Hepatocyte (in vitro differentiated cells): ENCODE data around the gene MRGPRD. TPM values are rescaled to one million over a fixed set of nuclear protein-coding genes. Genes with fewer than 3 reads are reported as not detected.

Experiments used
- DNase-seq: peaks from one replicate; pipeline ENCODE4 v3.0.0-alpha.2; 2016; ENCODE audit warnings: low spot score
- H2AFZ ChIP-seq: fragments of 200-600 bp; sonication (generic); 2 replicates; pipeline ENCODE4 v1.6.0; 2016; ENCODE audit warnings: antibody characterized with exemption, mild to moderate bottlenecking
- H3K27ac ChIP-seq: fragments of 200-600 bp; sonication (generic); 2 replicates; pipeline ENCODE4 v1.5.1; 2016; ENCODE audit warnings: mild to moderate bottlenecking
- H3K27me3 ChIP-seq: fragments of 200-600 bp; sonication (generic); 2 replicates; pipeline ENCODE4 v1.6.1; 2016
- H3K36me3 ChIP-seq: fragments of 200-600 bp; sonication (generic); replicated peaks from 2 replicates; pipeline ENCODE4 v1.5.1; 2016; ENCODE audit warnings: low read depth; ENCODE audit not compliant: insufficient read depth
- H3K4me1 ChIP-seq: fragments of 200-600 bp; sonication (generic); 2 replicates; pipeline ENCODE4 v1.5.1; 2016; ENCODE audit warnings: mild to moderate bottlenecking, moderate library complexity; ENCODE audit not compliant: insufficient read depth
- H3K4me2 ChIP-seq: fragments of 200-600 bp; sonication (generic); 2 replicates; pipeline ENCODE4 v1.6.0; 2016
- H3K4me3 ChIP-seq: fragments of 200-600 bp; sonication (generic); 2 replicates; pipeline ENCODE4 v1.5.1; 2016; ENCODE audit warnings: mild to moderate bottlenecking
- H3K79me2 ChIP-seq: fragments of 200-600 bp; sonication (generic); 2 replicates; pipeline ENCODE4 v1.6.0; 2017; ENCODE audit warnings: mild to moderate bottlenecking
- H3K9me2 ChIP-seq: fragments of 200-600 bp; sonication (generic); replicated peaks from 2 replicates; pipeline ENCODE4 v1.6.0; 2017; ENCODE audit warnings: mild to moderate bottlenecking; ENCODE audit not compliant: insufficient read depth
- H3K9me3 ChIP-seq: fragments of 200-600 bp; sonication (generic); 2 replicates; pipeline ENCODE4 v1.5.1; 2016; ENCODE audit warnings: low read depth, mild to moderate bottlenecking
- H4K20me1 ChIP-seq: fragments of 200-600 bp; sonication (generic); 2 replicates; pipeline ENCODE4 v1.6.0; 2016; ENCODE audit warnings: mild to moderate bottlenecking; ENCODE audit not compliant: insufficient read depth, poor library complexity, severe bottlenecking
- CTCF ChIP-seq: fragments of 200-600 bp; sonication (generic); IDR thresholded peaks from 2 replicates; pipeline ENCODE4 v1.5.1; 2016; ENCODE audit warnings: antibody characterized with exemption, mild to moderate bottlenecking; ENCODE audit not compliant: poor library complexity
- EZH2 ChIP-seq: fragments of 200-600 bp; sonication (generic); IDR thresholded peaks from 2 replicates; pipeline ENCODE4 v1.6.1; 2016; ENCODE audit warnings: antibody characterized with exemption, mild to moderate bottlenecking, borderline replicate concordance
- EZH2phosphoT487 ChIP-seq: fragments of 200-600 bp; sonication (generic); IDR thresholded peaks from one replicate; pipeline ENCODE4 v1.6.1; 2018; ENCODE audit warnings: antibody characterized with exemption, mild to moderate bottlenecking, low read depth, moderate library complexity; ENCODE audit not compliant: unreplicated experiment, severe bottlenecking
- WGBS: methylation state at CpG from one replicate; pipeline ENCODE4 v1.1.6; 2016; ENCODE audit warnings: low lambda C conversion rate; ENCODE audit errors: missing lambda C conversion rate; 5-methylcytosine and 5-hydroxymethylcytosine counted together
- polyA plus RNA-seq: library from polyadenylated mRNA; unstranded; fragments of >200 nt; fragmentation: Nextera tagmentation; extraction: Ambion mirVana; gene quantifications from 2 replicates; pipeline ENCODE4 v1.2.1, GENCODE V29; 2016
- total RNA-seq: library from RNA; depleted of rRNA; stranded (reverse); fragments of >200 nt; gene quantifications from 2 replicates; pipeline ENCODE4 v1.2.3, GENCODE V29; 2014

The MRGPRD gene
- total and polyA plus RNA-seq, 2 experiments from 2014 or later: not detected

- H3K36me3 ChIP-seq: no peaks in the 10 kb centered on the region
- DNase-seq: peak; percentile 3
- H2AFZ ChIP-seq: no peak overlapping the region
- H4K20me1 ChIP-seq: no peaks in the 10 kb centered on the region
- 84% methylated on average over 13 of the region's 13 CpGs for WGBS
- H3K27me3 ChIP-seq: no peaks in the 10 kb centered on the region
- H3K9me2 ChIP-seq: no peaks in the 10 kb centered on the region
- H3K27ac ChIP-seq: no peak overlapping the region
- no peaks in the 10 kb centered on the region for H3K9me3 ChIP-seq
- peaks cover 25% of the 10 kb centered on the region for H3K4me1 ChIP-seq
- no peak overlapping the region for H3K4me2 ChIP-seq
- no peak overlapping the region for H3K4me3 ChIP-seq
- H3K79me2 ChIP-seq: no peaks in the 10 kb centered on the region
- TF ChIP-seq EZH2phosphoT487 (no peak), EZH2 (no peak), CTCF (no peak)
Observed at GRCh38 chr11:69004411-69005182, 23.8 kb upstream of the MRGPRD start.

- no peak overlapping the region for H3K4me3 ChIP-seq
- no peaks in the 10 kb centered on the region for H3K27me3 ChIP-seq
- H3K4me1 ChIP-seq: peaks cover 18% of the 10 kb centered on the region
- TF ChIP-seq EZH2phosphoT487 (no peak), CTCF (no peak), EZH2 (no peak)
- H3K36me3 ChIP-seq: no peaks in the 10 kb centered on the region
- DNase-seq: peak; percentile 2
- no peak overlapping the region for H3K4me2 ChIP-seq
- H4K20me1 ChIP-seq: no peaks in the 10 kb centered on the region
- no peak overlapping the region for H2AFZ ChIP-seq
- H3K9me3 ChIP-seq: no peaks in the 10 kb centered on the region
- H3K27ac ChIP-seq: no peak overlapping the region
- WGBS: 93% methylated on average over 20 of the region's 20 CpGs
- H3K79me2 ChIP-seq: no peaks in the 10 kb centered on the region
- H3K9me2 ChIP-seq: no peaks in the 10 kb centered on the region
Observed at GRCh38 chr11:69003866-69004367, 23.1 kb upstream of the MRGPRD start.

DNA sequence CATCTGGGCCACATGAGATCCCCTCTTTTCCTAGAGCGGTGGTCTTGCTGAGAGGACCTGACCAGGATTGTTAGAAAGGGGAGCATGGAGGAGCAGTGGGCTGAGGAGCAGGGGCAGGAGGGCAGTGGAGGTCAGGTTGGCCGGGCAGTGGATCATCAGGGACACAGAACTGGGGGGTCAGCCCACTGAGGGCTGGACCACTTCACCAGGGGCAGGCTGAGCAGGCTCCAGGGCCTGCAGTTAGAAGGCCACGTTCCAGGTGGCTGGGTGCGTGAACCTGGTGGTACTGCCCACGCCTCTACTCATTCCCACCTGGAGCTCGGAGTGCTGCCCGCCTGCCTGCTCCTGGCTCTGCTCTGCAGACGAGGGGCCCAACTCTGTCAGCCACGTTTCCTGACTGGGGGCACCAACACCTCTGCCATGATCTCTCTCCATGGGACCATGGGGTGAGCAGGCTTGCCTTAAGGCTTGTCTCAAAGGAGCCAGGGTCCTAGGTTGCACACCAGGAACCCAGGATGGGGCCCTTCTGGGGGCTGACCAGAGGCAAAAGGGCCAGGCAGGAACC, 22.6 kb upstream of the MRGPRD start:
- Histone ChIP-seq H3K27ac (no peak overlapping the region), H2AFZ (no peak overlapping the region), H3K9me3 (no peaks in the 10 kb centered on the region), H3K79me2 (no peaks in the 10 kb centered on the region), H4K20me1 (no peaks in the 10 kb centered on the region), H3K4me3 (no peak overlapping the region), H3K36me3 (no peaks in the 10 kb centered on the region), H3K4me1 (peaks cover 15% of the 10 kb centered on the region), H3K4me2 (no peak overlapping the region), H3K27me3 (no peaks in the 10 kb centered on the region), H3K9me2 (no peaks in the 10 kb centered on the region)
- TF ChIP-seq EZH2: no peak
- TF ChIP-seq CTCF: no peak
- TF ChIP-seq EZH2phosphoT487: no peak
- no peak for DNase-seq
- WGBS: 97% methylated on average over 9 of the region's 9 CpGs
